ENCODE data around the gene FRG2.
"Not testable (repeated sequence)": the region's sequence is repeated elsewhere in the genome, so short reads cannot be mapped to it uniquely, and the experiment has no call there.

The FRG2 gene

GRCh38 chr4:190027156-190027555, at the start of gene FRG2:
FRG2 (minus strand) TSS chr4:190027256; CDS start chr4:190027204, 52 bp downstream.
- DNase-seq (ENCODE audit: low spot score): not testable (repeated sequence)

DNA sequence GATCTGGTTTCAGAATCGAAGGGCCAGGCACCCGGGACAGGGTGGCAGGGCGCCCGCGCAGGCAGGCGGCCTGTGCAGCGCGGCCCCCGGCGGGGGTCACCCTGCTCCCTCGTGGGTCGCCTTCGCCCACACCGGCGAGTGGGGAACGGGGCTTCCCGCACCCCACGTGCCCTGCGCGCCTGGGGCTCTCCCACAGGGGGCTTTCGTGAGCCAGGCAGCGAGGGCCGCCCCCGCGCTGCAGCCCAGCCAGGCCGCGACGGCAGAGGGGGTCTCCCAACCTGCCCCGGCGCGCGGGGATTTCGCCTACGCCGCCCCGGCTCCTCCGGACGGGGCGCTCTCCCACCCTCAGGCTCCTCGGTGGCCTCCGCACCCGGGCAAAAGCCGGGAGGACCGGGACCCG, 41.3 kb upstream of the FRG2 start:
- DNase-seq (ENCODE audit: low spot score): not testable (repeated sequence)

- not testable (repeated sequence) for DNase-seq (ENCODE audit: low spot score)
These were observed 37.7 kb upstream of the FRG2 start for GRCh38 chr4:190064805-190065204.

GRCh38 chr4:190064342-190064741, 37.3 kb upstream of the FRG2 start, which contains the start of gene DBET:
DBET (plus strand) TSS chr4:190064502.
- not testable (repeated sequence) for DNase-seq (ENCODE audit: low spot score)

DNA sequence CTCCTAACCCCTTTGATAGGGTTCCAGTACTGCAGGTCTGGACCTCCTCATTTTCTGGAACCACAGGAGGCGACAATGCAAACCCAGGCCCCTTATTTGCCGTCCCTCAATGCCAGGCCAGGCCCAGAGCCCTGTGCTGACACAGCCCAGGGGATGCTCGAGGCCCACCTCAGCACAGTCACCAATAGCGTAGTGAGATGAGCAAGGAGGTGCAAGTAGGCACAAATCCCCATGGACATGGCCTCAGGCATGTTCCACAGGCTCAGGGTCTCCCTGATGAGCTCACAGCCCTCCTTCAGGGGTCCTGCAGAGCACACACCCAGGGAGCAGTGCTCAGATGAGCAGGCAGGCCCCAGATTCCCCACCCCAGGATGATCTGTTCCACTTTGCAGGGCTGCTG, 31.9 kb upstream of the FRG2 start:
- not testable (repeated sequence) for DNase-seq (ENCODE audit: low spot score)

- not testable (repeated sequence) for DNase-seq (ENCODE audit: low spot score)
These were observed 22.6 kb upstream of the FRG2 start for GRCh38 chr4:190049378-190050239.

DNA sequence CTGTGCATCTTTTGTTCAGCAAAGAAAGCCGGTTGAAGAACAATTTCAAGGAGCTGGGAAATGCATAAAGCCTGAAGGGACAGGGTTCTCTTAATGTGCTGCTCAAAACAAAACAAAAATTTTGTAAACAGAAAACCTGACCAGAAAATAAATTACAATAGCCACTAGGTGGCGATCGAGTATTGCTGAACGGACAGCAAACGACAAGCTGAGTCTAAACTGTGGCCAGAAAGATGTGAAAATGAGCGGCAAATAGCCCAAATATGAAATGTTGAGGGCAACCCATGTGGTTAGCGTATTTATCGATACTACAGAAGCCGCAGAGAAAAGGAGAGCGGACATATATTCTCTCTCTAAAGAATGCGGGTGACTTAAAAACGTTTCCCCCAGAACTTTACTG, 20.6 kb upstream of the FRG2 start:
- not testable (repeated sequence) for DNase-seq (ENCODE audit: low spot score)

- DNase-seq (ENCODE audit: low spot score): not testable (repeated sequence)
These were observed 13.8 kb upstream of the FRG2 start for GRCh38 chr4:190040873-190041272.

DNA sequence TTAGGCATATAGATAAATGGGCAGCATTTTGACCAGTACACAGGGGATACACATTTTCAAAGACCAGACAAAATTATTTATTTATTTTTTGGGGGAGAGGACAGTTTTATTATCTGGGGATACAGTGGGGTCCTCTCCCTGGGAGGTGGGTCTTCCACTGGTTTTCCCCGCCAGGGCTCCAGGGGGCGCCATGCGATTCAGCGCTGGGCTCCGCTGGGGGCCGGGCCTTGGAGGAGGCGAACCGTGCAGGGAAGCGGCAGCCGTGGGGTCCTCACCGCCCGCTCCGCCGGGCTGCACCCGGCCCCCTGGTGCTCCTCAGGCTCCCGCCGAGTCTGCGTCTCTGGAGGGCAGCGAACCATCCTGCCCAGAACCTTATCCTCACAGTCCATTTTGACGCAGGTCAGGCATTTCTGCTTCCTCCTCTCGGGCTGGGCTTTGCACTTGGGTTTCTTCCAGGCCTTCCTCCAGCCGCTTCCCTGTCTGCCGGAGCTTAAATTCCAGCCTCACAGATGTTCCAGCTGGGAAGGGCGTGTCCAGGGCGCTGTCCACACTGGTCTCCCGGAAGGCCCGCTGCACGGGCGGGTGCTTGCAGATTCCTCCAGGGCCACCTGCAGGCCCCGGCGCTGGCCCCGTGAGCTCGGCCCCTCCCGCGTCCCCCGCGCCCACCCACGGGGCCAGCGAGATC, 10.8 kb upstream of the FRG2 start:
- not testable (repeated sequence) for DNase-seq (ENCODE audit: low spot score)

DNA sequence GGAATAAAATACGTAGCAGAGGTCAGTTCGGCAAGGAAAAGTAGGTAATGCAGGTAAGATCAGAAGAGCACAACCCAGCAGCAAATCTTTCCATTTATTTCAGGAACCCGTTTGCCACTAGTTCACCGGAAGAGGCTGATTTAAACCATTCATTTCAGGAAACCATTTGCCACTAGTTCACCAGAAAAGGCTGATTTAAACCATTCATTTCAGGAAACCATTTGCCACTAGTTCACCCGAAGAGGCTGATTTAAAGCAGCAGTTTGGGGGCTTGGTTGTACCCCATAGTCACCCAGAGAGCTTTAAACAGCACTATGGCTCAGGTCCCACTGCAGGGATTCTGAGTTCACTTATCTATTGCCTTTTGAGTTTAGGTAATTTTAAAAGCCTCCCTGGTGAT, 4.2 kb upstream of the FRG2 start:
- DNase-seq (ENCODE audit: low spot score): not testable (repeated sequence)

GRCh38 chr4:190022614-190023281, 4.3 kb downstream of the FRG2 start:
- not testable (repeated sequence) for DNase-seq (ENCODE audit: low spot score)

DNA sequence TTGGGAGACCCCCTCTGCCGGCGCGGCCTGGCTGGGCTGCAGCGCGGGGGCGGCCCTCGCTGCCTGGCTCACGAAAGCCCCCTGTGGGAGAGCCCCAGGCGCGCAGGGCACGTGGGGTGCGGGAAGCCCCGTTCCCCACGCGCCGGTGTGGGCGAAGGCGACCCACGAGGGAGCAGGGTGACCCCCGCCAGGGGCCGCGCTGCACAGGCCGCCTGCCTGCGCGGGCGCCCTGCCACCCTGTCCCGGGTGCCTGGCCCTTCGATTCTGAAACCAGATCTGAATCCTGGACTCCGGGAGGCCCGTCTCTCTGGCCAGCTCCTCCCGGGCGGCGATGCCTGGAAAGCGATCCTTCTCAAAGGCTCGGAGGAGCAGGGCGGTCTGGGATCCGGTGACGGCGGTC, 5.1 kb downstream of the FRG2 start:
- DNase-seq (ENCODE audit: low spot score): not testable (repeated sequence)

DNA sequence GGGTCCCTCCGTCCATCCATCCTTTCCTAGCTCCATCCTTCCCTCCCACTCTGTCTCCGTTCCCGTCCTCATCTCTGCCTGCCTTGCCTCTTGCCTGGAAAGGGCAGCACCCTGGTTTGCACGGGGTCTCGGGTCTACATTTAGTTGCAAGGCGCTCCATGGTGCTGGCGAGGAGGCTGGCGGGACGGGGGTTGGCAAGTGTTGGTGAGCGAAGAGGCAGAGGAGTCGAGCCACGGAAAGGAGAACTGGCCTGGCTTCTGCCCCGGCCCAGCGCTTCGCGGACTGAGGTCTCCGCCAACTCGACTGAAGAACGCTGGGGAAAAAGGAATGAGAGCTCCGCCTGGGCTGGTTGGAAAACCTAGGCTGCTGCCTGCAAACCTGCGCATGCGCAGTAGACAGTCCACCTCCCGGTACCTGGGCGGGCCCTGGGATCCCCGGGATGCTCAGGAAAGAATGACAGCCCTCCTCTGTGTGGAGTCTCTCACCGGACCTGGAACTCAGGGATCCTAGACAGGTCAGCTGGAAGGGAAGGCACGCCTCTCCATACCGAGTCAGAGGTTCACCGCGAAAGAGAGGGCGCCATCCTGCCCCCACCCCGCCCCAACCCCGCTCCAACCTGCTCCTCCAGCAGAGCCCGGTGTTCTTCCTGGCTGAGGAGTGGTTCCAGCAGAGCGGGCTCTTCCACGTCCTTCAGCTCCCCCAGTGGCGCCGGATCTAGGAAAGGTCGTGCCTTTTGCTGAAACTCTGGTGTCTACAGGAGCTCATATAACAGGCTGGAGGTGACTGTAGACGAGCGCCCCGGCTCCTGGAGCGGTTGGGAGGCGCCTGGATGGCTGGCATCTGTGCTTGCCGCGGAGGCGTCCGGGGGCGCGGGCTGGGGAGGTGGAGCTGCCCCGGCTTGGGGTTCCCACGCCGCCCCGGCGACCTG, 6.0 kb downstream of the FRG2 start:
- DNase-seq (ENCODE audit: low spot score): peak; percentile 69

- DNase-seq (ENCODE audit: low spot score): not testable (repeated sequence)
These were observed 7.1 kb downstream of the FRG2 start for GRCh38 chr4:190019859-190020463.

- no peak for DNase-seq (ENCODE audit: low spot score)
These were observed 7.8 kb downstream of the FRG2 start for GRCh38 chr4:190019023-190019858.

DNA sequence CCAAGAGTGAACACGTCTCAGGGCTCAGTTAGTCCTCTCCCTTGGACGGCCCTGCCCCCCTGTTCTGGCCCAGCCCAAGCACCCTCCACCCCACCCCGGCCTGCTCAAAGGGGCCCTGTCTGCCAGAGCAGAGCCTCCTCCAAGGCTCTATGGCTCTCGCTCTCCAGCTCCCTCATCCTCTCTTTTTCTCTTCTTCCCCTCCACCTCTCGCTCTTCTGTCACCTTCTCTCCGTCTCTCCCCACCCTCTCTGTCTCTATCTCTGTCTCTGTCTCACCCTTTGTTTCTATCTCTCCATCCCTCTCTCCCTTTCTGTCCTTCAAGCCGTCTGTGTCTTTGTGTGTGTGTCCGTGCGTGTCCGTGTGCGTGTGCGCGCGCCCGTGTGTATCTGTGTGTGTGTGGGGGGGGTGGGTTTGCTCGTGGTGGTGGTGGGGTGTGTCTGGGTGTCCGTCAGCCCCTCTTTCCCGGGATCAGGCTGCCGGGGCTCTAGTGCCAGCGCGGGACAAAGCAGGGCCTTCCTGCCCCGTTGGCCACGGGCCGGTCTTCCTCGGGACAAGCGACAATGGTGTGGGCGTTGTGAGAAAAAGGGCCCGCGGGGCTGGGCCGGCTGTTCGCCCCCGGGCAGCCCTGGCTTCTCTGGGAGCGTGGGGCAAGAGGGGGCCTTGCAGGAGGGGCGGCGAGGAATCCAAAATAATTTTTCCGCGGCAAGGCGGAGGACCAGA, 8.7 kb downstream of the FRG2 start:
- DNase-seq (ENCODE audit: low spot score): no peak

DNA sequence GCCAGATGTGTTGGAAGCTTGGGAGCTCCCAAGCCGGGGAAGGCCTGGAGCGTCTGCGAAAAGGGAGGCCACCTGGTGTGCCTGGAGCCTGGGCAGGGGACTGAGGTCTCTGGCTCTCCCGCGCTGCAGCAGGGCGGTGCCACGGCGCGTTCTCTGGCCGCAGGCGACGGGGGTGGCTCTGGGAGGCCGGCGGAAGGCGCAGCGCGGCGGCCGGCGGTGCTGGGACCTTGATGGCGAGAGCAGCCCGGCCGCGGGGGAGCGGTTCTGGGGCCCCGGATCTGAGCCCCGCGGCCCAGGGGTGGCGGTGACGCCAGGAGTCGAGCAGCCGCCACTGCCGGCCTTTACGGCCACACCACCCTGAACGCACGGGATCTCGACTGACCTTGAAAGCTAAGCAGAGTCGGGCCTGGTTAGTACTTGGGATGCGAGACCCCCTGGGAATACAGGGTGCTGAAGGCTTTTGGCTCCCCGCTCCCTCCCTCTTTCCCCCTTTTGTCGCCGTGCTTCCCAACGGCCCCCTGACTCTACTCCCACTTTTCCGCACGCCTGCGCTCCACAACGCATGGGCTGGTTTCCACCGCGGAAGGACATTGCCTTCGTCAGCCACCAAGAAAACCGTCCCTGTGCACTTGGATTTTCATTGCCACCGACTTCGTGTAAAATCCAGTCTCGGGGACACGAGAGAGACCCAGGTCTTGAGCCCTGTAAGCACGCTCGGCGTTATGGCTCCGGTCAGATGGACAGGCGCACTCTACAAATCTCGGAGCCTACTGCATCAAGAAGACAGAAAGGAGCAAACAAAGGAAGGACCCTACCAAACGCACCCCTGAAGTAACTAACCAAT, 9.5 kb downstream of the FRG2 start:
- DNase-seq (ENCODE audit: low spot score): no peak
